ENCODE data around the gene MPC1L. TPM values are rescaled to one million over a fixed set of nuclear protein-coding genes. Genes with fewer than 3 reads are reported as not detected.

The MPC1L gene
- total RNA-seq, 4 donors from 2014 or later, result not detected

Other genes starting within 250 kb of the MPC1L start
- 100 to 1,000 TPM; 106 to 141 (median 115) TPM for gene ATP6AP2, start 42.5 kb upstream of the MPC1L start, total RNA-seq
- gene CXorf38, start 24.1 kb downstream of the MPC1L start, total RNA-seq, result 10 to 100 TPM in 3 of 4 donors, 1 to 10 TPM in 1; 8.6 to 15.3 (median 13.3) TPM
- 10 to 100 TPM; 19.4 to 33.1 (median 24.3) TPM for gene MED14, start 112.1 kb downstream of the MPC1L start, total RNA-seq